Liver (tissue), 9 donors: ENCODE data around the gene ACBD7. TPM values are rescaled to one million over a fixed set of nuclear protein-coding genes. Genes with fewer than 3 reads are reported as not detected.

Experiments
- DNase-seq: peaks from one replicate; pipeline ENCODE4 v3.0.0-alpha.2; 2017; ENCODE audit warnings: low spot score
- H3K27ac ChIP-seq, 2 donors: one replicate each; pipeline ENCODE4 v1.7.0; 2013; ENCODE audit warnings: inconsistent platforms in 2 of 2, low read length in 2 of 2, control low read depth in 1 of 2, low read depth in 1 of 2, mild to moderate bottlenecking in 1 of 2
- H3K27me3 ChIP-seq, 4 donors: one replicate each; pipeline versions ENCODE4 v1.6.1 to v1.7.0; 2013; ENCODE audit warnings: low read length in 3 of 4, inconsistent platforms in 1 of 4, mild to moderate bottlenecking in 1 of 4, moderate library complexity in 1 of 4; ENCODE audit not compliant: control insufficient read depth in 4 of 4, insufficient read depth in 4 of 4
- H3K36me3 ChIP-seq, 4 donors: one replicate each; pipeline versions ENCODE4 v1.6.1 to v1.7.0; 2013; ENCODE audit warnings: low read length in 3 of 4, mild to moderate bottlenecking in 3 of 4, low read depth in 1 of 4, moderate library complexity in 1 of 4; ENCODE audit not compliant: control insufficient read depth in 4 of 4, insufficient read depth in 3 of 4
- H3K4me1 ChIP-seq, 4 donors: one replicate each; pipeline versions ENCODE4 v1.6.1 to v1.7.0; 2013; ENCODE audit warnings: low read length in 3 of 4, mild to moderate bottlenecking in 3 of 4, moderate library complexity in 1 of 4; ENCODE audit not compliant: control insufficient read depth in 4 of 4, insufficient read depth in 4 of 4
- H3K4me3 ChIP-seq, 3 donors: one replicate each; pipeline versions ENCODE4 v1.6.1 to v1.7.0; 2013; ENCODE audit warnings: low read length in 3 of 3, control low read depth in 1 of 3, low read depth in 1 of 3, mild to moderate bottlenecking in 1 of 3
- H3K9ac ChIP-seq, 2 donors: one replicate each; pipeline ENCODE4 v1.7.0; 2013; ENCODE audit warnings: low read length in 2 of 2, mild to moderate bottlenecking in 2 of 2, moderate library complexity in 2 of 2, control low read depth in 1 of 2, low read depth in 1 of 2
- H3K9me3 ChIP-seq, 4 donors: one replicate each; pipeline versions ENCODE4 v1.6.1 to v1.7.0; 2013; ENCODE audit warnings: low read length in 3 of 4; ENCODE audit not compliant: control insufficient read depth in 4 of 4
- CTCF ChIP-seq: fragments of 150-350 bp; IDR thresholded peaks from 2 replicates; pipeline ENCODE4 v1.5.1; 2017; ENCODE audit warnings: improper control_type of control experiment, low read depth, low read length; ENCODE audit not compliant: missing input control
- FOXA1 ChIP-seq: IDR thresholded peaks from 2 replicates; pipeline ENCODE4 v1.6.1; 2016; ENCODE audit warnings: antibody characterized with exemption
- FOXA2 ChIP-seq: IDR thresholded peaks from 2 replicates; pipeline ENCODE4 v1.6.1; 2016; ENCODE audit warnings: antibody characterized with exemption
- GABPA ChIP-seq, 2 donors: IDR thresholded peaks in 1 of 2; conservative IDR thresholded peaks in 1 of 2; 2 replicates each; pipeline ENCODE4 v1.6.1; 2016; ENCODE audit warnings: antibody characterized with exemption in 2 of 2, mild to moderate bottlenecking in 1 of 2, moderate library complexity in 1 of 2
- HNF4G ChIP-seq: IDR thresholded peaks from 2 replicates; pipeline ENCODE4 v1.6.1; 2016; ENCODE audit warnings: antibody characterized with exemption
- JUND ChIP-seq, 2 donors: IDR thresholded peaks; 2 replicates each; pipeline ENCODE4 v1.6.1; 2016; ENCODE audit warnings: antibody characterized with exemption in 2 of 2
- RAD21 ChIP-seq, 2 donors: IDR thresholded peaks; 2 replicates each; pipeline ENCODE4 v1.6.1; 2016; ENCODE audit warnings: antibody characterized with exemption in 2 of 2, mild to moderate bottlenecking in 2 of 2
- REST ChIP-seq: IDR thresholded peaks from 2 replicates; pipeline ENCODE4 v1.6.1; 2016; ENCODE audit warnings: antibody characterized with exemption, mild to moderate bottlenecking
- RXRA ChIP-seq, 2 donors: IDR thresholded peaks; 2 replicates each; pipeline ENCODE4 v1.6.1; 2017 to 2018; ENCODE audit warnings: antibody characterized with exemption in 2 of 2, mild to moderate bottlenecking in 1 of 2
- TAF1 ChIP-seq: conservative IDR thresholded peaks from 2 replicates; pipeline ENCODE4 v1.6.1; 2016; ENCODE audit warnings: antibody characterized with exemption, mild to moderate bottlenecking
- WGBS: extraction: QIAGEN DNeasy Blood & Tissue Kit; methylation state at CpG from one replicate; pipeline ENCODE4 v1.1.7; 2013; 5-methylcytosine and 5-hydroxymethylcytosine counted together
- polyA plus RNA-seq, 2 donors: library from polyadenylated mRNA; stranded (reverse) in 1 of 2; unstranded in 1 of 2; fragments of 200-250 nt in 1 of 2; fragments of >200 nt in 1 of 2; fragmentation: Nextera tagmentation in 1 of 2; extraction: Ambion mirVana in 1 of 2; gene quantifications; one replicate each; pipeline versions ENCODE4 v1.2.1 to v1.2.3, GENCODE V29; 2013 to 2015
- total RNA-seq, 2 donors: library from RNA; depleted of rRNA; stranded (reverse); fragments of >200 nt; gene quantifications; one replicate each; pipeline ENCODE4 v1.2.3, GENCODE V29; 2014
- TF ChIP-seq, protein P1 (sequence below): IDR thresholded peaks from 2 replicates; pipeline ENCODE4 v1.6.1; 2016; ENCODE audit warnings: antibody characterized with exemption
- donor health status: healthy.
- donor health status: healthy.
- donor health status: healthy.
- donor health status: healthy.
- donor health status: healthy.

ACBD7 gene
- total and polyA plus RNA-seq, 4 donors = 0.13 to 0.37 TPM; not detected in 2

DNA sequence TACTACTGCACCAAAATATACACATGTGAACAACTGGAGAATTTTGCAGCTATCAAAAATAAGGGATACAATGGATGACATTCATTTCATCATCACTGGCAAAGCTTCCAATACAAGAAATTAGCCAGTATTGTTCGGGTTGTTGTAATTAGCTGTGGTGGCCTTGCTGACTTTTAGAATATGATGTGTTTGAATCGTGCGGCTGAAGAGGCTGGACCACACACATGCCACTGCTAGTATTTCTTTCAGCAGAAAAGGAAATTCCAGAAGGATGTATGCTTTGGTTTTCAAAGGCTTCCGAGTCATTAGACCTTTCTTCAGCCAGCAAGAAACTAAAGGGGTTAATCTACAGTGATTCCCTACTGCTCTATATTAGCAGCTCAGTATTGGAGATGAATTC is 25.2 kb upstream of the ACBD7 start:
- Histone ChIP-seq H3K9me3 (no peaks in the 10 kb centered on the region), H3K36me3 (peaks cover 1 to 19% (median 10%) of the 10 kb centered on the region in 4 donors), H3K4me1 (peaks cover 2 to 7% (median 5%) of the 10 kb centered on the region in 4 donors), H3K4me3 (no peak overlapping the region), H3K9ac (no peak overlapping the region), H3K27ac (no peak overlapping the region), H3K27me3 (no peaks in the 10 kb centered on the region)
- TF ChIP-seq REST (no peak), FOXA2 (no peak), RXRA (IDR thresholded peaks at IDR 0.05) (no peak), HNF4G (no peak)
- 96% methylated on average over 4 of the region's 4 CpGs for WGBS
- no peak for DNase-seq

GRCh38 chr10:15112657-15113056 is 24.1 kb upstream of the ACBD7 start:
- no peak for DNase-seq
- H3K4me1 ChIP-seq = peaks cover 2 to 11% (median 8%) of the 10 kb centered on the region in 4 donors
- WGBS = 97% methylated on average over 13 of the region's 13 CpGs
- H3K36me3 ChIP-seq = peaks cover 0 to 15% (median 9%) of the 10 kb centered on the region in 4 donors
- H3K27ac ChIP-seq = no peak overlapping the region
- H3K9me3 ChIP-seq = no peaks in the 10 kb centered on the region
- H3K4me3 ChIP-seq = no peak overlapping the region
- H3K9ac ChIP-seq = no peak overlapping the region
- H3K27me3 ChIP-seq = no peaks in the 10 kb centered on the region
- TF ChIP-seq TAF1 (no peak), GABPA (IDR thresholded peaks at IDR 0.05 in 1 of 2, conservative IDR thresholded peaks at IDR 0.05 in 1 of 2) (no peak), JUND (IDR thresholded peaks at IDR 0.05) (no peak), FOXA1 (no peak), HNF4G (no peak)

- Histone ChIP-seq H3K27me3 (no peaks in the 10 kb centered on the region), H3K4me3 (no peak overlapping the region), H3K36me3 (peaks cover 12 to 28% (median 23%) of the 10 kb centered on the region in 4 donors), H3K27ac (no peak overlapping the region), H3K9ac (no peak overlapping the region), H3K4me1 (peaks cover 2 to 11% (median 8%) of the 10 kb centered on the region in 4 donors), H3K9me3 (no peaks in the 10 kb centered on the region)
- 68% methylated on average over 8 of the region's 8 CpGs for WGBS
- peak; percentile 77 for DNase-seq
- peak; percentile 71 for TF ChIP-seq CTCF
- TF ChIP-seq RAD21 (IDR thresholded peaks at IDR 0.05) = peak; percentile 82 to 91
- TF ChIP-seq, protein P1, sequence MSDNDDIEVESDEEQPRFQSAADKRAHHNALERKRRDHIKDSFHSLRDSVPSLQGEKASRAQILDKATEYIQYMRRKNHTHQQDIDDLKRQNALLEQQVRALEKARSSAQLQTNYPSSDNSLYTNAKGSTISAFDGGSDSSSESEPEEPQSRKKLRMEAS = no peak
- TF ChIP-seq FOXA2 = no peak
These were observed 17.9 kb upstream of the ACBD7 start for GRCh38 chr10:15106352-15107013.
